GM19468 (cell line): ENCODE results near the gene ZFYVE21.
"Not testable (repeated sequence)": the region's sequence is repeated elsewhere in the genome, so short reads cannot be mapped to it uniquely, and the experiment has no call there.

Experiments used
- ATAC-seq: cut with Tn5 transposase; IDR thresholded peaks from one replicate; pipeline ENCODE4 v1.9.1; 2021; ENCODE audit warnings: mild to moderate bottlenecking, moderate library complexity, moderate number of reproducible peaks; ENCODE audit not compliant: unreplicated experiment; ENCODE audit errors: extremely low read depth

Gene ZFYVE21

DNA sequence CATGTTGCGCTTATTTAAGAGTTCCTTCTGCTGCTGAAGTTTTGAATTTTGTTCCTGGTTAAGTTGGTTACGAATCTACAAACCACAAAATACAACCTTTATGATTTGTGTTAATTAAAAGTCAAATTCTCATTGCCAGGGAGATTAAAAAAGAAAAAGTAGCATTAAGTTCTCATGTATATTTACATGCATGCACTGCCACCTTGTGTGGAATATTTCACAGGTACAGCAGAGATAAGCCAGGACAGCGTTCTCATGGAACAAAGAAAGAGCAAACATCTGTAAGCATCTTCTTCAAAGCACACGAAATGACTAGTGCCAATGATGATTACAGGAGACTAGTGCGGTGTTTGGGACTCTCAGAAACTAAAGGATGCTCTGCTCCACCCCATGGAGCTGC lies 34.2 kb downstream of the ZFYVE21 start:
- no peak for ATAC-seq

DNA sequence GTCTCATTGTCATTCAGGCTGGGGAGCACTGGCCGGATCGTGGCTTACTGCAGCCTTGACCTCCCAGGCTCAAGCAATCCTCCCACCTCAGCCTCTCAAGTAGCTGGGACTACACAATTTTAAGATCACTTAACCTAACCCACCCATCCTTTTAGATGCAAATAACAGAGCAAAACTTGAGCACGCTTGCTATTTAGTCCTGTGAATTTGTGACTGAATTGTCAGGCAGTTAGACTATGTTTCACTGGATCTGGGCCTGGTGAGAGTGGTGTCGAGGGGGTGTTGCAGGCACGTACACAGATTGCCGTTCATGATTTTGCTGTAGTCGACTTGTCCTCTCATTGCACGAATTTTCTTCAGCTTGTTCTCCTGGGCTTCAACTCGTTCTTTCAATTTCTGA lies 38.2 kb downstream of the ZFYVE21 start:
- no peak for ATAC-seq

DNA sequence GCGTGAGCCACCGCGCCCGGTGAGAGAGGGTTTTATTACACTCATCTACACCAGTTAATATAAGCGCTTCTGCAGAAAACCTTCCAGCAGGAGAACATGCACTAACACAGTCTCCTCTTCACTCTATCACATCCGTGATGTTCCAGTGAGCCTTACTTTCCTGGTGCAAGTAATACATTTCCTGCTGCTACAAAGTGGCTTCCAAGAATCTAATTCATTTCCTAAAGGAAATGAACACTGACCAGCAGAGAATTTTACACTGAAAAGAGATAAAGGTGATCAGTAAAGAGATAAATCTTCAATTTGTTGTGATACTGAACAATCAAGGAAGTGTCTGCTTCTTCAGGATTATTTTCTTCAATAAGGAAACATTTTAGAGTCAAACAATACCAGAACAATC lies 39.5 kb downstream of the ZFYVE21 start:
- no peak for ATAC-seq

DNA sequence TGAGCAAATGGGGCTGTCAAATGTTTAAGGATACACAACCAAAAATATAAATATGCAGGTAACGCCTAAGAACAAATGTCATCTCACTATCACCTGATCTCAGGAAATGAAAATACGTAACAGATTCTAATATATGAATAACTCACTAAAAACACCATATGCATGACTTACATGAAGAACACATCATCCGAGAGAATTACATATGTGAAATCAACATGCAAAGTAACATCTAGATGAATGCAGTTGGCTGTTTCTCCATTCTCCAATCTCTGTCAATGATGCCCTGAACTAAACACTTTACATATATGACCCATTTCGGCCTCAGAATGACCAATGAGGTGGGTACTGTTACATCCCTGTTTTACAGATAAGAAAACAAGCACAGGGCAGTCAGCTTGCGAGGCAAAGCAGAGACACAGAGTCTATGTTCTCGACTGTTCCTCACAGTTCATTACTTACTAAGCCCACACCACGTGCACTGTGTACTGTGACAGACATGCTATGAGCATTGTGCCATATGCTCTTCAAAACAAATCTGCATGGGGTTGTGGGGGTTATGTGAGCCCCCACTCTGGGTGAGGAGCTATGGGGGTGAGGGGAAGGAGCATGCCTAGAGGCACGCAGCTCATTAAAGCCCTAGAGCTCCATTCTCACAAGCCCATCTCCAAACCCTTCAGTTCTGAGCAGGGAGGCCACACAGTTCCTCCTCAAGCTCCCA lies 42.6 kb downstream of the ZFYVE21 start:
- ATAC-seq = no peak

DNA sequence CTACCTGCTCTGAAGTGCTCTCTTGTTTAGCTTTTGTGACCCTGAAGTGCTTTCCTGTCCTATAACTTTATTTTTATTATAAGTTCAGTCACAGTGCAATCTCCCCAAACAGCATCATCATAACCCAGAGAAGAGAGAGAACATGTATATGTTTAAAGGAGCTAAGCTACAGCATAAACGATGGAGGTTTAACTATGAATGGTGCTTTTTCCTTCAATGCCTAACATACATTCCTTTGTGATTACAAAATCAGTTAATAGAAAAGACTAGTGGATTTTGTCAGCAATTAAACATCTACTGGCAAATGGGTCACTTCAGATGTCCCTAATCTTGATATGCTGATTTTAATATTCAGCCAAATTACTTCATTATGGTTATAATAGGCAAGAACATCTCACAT lies 46.4 kb downstream of the ZFYVE21 start:
- no peak for ATAC-seq

DNA sequence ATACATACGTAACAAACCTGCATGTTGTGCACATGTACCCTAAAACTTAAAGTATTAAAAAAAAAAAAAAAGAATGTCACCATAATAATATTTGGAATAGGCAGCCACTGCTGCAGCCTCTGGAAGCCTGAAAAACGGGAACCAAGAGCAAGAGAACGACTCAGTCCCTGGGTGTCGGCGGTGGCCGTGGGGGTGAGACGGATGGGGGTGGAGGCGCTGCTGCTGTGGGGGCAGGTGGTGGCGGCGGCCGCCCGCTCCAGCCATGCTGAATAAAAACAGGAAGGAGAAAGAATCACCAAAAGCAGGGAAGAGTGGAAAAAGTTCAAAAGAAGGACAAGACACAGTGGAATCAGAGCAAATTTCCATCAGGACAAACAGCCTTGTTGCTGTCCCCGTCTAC lies 46.9 kb downstream of the ZFYVE21 start:
- no peak for ATAC-seq

DNA sequence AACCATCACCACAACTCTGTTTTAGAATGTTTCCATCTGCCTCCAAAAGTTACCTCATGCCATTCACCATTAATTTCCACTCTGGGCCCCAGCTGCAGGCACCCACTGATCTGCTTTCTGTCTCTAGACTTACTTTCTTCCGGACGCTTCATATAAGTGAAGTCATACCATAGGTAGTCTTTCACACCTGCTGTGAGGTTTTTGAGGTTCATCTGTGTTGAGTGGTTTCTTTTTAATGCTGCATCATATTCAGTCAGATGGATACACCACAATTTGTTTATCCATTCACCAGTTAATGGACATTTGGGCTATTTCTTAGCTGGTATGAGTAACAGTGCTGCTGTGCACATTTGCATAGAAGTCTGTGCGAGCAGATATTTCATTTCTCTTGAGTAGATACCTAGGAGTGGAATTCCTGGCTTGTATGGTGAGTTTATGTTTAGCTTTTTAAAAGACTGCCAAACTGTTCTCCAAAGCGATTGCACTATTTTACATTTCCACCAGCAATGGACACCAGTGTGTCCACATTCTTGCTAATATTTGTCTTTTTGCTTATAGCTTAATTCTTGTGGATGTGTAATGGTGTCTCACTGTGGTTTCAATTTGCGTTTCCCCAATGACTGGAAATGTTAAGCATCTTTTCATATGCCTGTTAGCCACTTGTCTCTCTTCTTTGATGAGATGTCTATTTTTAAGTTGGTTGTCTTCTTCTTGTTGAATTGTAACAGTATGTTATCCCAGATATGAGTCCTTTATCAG lies 48.3 kb downstream of the ZFYVE21 start:
- ATAC-seq = peak; percentile 46

DNA sequence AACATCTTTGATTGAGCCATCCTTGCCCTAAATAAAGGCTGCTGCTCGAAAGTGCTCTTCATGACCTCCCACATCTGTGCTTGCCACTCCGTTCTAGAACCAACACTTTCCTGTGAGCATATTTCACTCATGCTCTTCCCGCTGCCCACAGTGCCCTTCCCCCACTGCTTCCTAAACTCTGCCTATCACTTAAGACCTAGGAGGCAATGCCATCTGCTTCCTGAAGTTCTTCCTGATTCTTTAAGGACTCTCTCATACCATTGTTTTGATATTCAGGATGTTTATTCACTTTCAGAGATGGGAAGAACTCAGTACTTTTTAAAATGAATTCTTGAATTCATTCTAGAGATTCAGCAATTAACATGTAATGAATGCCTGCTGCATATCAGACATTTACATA lies 49.9 kb downstream of the ZFYVE21 start:
- ATAC-seq = no peak

DNA sequence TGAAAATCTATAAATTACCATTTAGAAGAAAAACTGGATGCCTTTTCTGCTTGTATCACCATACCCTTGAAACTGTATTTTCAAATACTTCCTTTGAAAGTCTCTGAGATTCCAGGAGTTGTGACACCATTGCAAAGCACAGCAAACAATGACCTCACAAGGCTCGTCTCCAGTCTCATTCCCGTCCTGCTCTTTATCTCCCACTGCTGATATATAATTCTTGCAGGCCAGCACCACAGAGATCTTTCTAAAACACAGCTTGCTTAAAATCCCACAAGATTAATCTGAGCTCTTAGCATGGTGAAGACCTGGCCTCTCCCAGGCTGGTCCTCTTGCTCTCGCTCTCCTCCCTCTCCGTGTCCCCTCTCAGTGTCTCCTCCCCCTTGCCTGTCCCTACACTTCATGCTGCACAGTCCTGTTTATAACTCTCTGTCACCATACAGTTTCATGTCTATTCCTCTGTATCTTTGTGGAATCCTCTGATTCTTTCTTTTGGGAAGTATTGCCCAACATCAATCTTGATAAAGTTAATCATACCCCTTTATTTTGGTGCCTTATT lies 51.8 kb downstream of the ZFYVE21 start:
- ATAC-seq = no peak

DNA sequence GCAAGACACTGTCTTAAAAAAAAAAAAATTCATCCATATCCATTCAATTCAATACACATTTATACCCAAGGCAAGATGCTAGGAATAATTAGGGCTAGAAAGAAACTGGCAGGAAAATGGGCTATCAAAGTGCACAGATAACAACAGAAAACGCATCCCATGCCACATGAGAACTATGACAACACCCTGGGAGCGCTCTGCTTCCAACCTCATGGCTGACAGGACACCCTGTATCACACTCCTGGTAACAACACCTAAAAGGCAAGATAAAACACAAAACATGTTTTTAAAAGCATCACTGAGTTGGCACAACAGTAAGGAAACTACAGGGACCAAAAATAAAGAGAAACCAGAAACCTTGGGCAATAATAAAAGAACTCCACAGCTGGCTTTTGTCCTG lies 54.9 kb downstream of the ZFYVE21 start:
- ATAC-seq = no peak

DNA sequence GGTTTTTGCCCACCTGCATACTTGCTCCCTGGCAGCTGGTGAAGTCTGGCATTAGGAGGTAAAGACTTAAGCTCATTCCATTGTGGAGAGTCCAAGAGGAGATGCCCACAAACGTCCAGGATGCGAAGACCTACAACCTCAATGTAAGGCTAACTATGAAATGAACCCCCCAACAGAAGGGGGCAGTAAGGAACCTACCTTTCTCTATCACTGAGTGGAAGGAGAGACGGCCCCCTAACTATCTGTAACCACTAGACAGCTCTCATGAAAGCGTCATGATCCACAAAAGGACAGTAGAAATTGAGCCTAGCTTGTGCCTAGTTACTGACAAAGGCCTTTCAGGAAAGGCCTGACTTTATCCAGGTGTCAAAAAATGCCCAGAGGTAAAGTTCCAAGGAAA lies 55.3 kb downstream of the ZFYVE21 start:
- ATAC-seq = no peak

DNA sequence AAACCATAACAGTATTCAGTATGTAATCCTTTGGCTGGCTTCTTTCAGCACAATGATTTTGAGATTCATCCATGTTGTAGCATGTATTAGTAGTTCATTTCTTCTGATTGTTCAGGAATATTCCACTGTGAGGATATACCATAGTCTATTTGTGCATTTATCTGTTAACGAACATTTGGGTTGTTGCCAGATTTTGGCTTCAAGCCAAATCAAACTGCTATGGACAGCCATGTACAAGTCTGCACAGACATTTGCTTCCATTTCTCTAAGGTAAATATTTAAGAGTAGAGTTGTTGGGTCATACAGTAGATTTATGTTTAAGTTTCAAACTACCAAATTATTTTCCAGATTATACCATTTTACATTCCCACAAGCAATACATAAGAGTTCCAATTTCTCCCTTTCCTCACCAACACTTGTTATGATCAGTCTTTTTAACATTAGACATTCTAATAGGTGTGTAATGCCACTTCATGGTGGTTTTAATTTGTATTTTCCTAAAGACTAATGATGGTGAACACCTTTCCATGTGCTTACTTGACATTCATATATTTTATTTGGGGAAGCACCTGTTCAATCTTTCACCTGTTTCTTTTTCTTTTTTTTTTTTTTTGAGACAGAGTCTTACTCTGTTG lies 56.6 kb downstream of the ZFYVE21 start:
- no peak for ATAC-seq

DNA sequence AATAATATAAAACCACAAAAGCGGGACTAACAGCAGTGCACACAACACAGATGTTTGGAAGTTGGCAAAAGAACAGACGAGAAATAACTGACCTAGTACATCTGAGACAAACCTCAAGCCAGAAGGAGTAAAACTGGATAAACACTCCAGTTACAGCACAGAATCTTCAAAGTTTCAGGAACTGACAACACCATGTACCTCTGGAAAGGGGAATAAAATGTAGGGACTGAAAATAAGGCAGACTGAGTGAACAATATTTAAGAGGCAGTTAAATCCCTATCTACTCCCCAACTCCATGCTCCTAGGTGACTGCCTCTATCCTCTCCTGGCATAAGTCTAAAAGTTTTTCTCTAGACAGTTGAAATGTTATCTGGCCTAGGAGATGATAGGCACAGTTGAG lies 57.9 kb downstream of the ZFYVE21 start:
- ATAC-seq = no peak

DNA sequence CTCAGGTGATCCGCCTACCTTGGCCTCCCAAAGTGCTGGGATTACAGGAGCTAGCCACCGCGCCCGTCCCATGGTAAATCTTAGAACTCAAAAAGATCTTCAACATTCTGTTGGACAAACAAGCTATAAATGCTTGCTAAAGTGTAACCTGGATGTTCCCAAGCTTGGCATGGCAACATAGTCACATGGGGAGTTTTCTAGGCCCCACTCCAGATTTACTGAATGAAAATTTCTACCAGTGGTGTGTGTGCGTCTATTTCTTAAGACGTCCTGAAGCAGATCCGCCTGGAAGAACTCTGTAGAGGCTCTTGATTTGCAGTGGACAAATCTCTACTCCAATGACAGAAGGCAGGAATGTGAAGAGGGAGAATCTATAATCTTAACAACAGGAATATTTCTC lies 59.9 kb downstream of the ZFYVE21 start:
- no peak for ATAC-seq

DNA sequence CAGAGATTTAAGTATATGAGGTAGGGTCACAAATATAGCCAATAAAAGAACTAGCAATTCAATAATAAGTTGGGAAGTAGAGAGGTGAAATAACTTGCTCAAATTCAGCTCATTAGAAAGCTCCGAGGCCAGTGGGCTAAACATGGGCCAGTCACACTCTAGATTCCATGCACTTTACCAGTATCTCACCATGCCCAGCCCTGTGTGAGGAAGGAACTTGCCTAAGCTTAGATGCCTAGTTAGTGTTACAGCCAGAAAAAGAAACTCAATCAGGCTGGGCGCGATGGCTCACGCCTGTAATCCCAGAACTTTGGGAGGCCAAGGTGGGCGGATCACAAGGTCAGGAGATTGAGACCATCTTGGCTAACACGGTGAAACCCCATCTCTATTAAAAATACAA lies 60.7 kb downstream of the ZFYVE21 start:
- ATAC-seq = not testable (repeated sequence)

DNA sequence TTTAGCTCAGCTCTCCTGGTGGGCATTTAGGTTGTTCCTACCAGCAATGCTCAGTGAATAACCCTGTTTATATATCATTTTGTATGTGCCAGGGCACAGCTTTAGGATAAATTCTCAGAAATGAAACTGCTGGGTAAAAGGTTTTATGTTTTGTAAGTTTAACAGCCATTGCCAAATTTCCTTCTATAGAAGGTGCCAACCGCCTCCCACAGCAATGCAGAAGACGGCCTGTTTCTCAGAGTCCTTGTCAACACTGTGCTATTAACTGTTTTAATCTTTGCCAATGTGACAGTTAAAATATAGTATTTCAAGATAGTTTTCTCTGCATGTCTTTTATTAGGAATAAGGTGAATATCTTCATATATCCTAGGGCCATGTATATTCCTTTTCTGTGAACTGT lies 66.8 kb downstream of the ZFYVE21 start:
- no peak for ATAC-seq
